HG03103 (cell line): ENCODE results near the gene DPP10.

Experiments
- ATAC-seq: cut with Tn5 transposase; IDR thresholded peaks from one replicate; pipeline ENCODE4 v1.9.1; 2021; ENCODE audit warnings: low read depth; ENCODE audit not compliant: unreplicated experiment

Gene DPP10

GRCh38 chr2:115194623-115195022 is 752.2 kb downstream of the DPP10 start:
- no peak for ATAC-seq

GRCh38 chr2:115196587-115196986 is 754.1 kb downstream of the DPP10 start:
- ATAC-seq: no peak

- no peak for ATAC-seq
These were observed 757.5 kb downstream of the DPP10 start for GRCh38 chr2:115199966-115200365.

DNA sequence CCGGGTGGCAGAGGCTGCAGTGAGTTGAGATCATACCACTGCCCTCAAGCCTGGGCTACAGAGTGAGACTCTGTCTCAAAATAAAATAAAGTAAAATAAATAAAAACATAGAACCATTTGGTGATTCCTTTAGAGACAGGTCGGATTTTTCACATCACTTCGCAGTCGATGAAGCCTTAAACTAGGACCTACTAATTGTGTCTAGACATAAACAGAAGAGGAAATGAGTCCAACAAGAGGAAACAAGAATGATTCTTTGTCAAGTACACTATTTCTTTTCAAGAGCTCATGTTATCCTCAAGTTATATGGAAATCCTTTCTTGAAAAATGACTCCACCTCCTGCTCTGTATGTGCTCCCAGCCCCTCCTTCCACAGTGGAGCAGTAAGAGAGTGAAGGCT is 758.9 kb downstream of the DPP10 start:
- no peak for ATAC-seq

GRCh38 chr2:115208493-115209164 is 766.2 kb downstream of the DPP10 start:
- no peak for ATAC-seq

GRCh38 chr2:115214050-115214449 is 771.6 kb downstream of the DPP10 start:
- no peak for ATAC-seq

GRCh38 chr2:115219296-115219695 is 776.9 kb downstream of the DPP10 start:
- no peak for ATAC-seq

DNA sequence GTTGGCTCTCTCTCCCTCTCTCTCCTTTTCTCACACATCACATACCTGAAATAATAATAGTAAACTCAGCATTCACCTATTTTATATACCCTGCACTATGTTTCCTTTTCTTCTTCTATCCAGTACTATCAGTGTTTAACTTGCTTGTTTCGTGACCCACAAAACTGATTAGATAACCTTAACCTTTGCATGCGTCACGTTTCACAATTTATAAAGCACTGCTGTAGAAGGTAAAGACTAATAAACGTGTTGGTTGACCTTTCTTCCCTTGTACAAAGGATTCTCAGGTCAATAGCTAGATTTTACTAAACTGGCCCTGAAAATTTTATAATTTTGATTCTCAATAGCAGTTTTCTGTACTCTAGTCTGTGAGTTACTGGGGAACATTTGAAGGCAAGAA is 791.7 kb downstream of the DPP10 start:
- no peak for ATAC-seq

DNA sequence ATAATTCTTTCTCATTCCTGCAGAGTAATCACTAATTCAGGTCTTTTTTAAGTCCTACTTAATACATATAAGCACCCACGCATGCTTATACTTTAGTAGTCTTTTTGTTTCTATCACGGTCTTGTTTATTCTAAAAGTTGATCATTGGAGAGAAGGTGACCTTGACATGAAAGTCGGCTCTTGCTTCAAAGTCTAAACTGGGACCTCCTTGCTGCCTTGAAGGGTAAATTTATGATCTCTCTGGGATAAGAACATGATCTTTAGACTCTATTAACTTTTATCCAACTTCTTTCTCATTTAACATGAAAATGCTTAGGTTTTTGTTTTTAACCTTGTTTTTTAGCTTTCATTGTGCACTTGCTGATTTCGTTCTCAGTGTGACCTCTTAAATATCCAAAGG is 792.3 kb downstream of the DPP10 start:
- no peak for ATAC-seq

- no peak for ATAC-seq
These were observed 805.6 kb downstream of the DPP10 start for GRCh38 chr2:115248066-115248465.

- no peak for ATAC-seq
These were observed 834.9 kb downstream of the DPP10 start for GRCh38 chr2:115277366-115277765.

DNA sequence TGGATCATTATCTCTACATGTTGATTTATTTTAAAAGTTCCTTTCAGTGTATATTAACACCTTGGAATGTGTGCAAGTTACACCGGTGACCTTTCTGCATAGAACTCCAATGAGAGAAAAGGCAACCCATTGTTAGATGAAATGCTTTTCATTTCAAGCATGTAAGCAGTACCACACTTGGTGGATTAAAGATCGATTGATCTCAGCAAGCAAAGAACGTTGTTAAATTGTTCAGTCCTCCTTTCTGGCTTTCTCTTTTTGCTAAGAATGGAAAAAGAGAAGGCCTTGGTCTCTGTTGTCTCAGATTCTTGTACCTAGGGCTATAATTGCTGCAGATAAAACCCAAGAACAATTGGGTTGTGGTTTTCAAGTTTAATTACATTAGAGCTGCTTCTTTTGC is 843.0 kb downstream of the DPP10 start:
- ATAC-seq: no peak

DNA sequence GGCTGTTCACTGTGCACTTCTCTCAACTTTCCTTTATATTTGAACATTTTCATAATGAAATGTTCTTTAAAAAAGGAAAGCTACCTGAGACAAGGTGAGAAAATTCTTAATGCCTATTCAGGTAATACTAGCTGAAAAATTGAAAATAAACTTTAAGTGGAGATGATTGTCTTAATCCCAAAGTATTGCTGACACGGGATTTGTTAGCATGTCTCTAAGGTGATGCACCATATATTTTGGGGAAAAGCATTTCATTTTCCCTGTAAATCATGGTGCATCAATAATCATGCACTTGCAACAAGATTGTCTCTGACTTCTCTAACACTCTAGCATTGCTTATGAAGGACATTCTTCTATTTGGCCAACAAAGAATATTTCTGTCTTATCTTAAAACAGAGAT is 848.0 kb downstream of the DPP10 start:
- ATAC-seq: no peak

DNA sequence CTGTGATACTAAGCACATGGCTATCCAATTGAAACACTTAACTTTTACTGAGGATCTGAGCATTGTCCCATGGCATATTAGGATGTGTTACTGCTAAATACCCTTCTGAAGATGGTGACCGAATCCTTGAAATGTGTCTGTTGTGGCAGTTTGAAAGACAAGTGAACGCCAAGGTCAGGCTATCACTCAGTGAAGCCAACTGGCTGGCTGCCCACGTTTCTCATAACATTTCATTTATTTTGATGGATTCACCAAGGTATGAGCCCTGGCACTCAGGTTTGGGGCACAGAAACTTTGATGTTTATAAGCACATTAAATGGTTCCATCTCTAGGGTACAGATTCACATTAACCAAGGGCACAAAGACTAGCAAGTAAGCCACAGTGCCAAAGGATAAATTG is 850.3 kb downstream of the DPP10 start:
- ATAC-seq: no peak

- no peak for ATAC-seq
These were observed 852.6 kb downstream of the DPP10 start for GRCh38 chr2:115294999-115295398.

- ATAC-seq: no peak
These were observed 854.6 kb downstream of the DPP10 start for GRCh38 chr2:115297056-115297455.

GRCh38 chr2:115299199-115299598 is 856.8 kb downstream of the DPP10 start:
- ATAC-seq: no peak

- no peak for ATAC-seq
These were observed 863.3 kb downstream of the DPP10 start for GRCh38 chr2:115305712-115306111.

DNA sequence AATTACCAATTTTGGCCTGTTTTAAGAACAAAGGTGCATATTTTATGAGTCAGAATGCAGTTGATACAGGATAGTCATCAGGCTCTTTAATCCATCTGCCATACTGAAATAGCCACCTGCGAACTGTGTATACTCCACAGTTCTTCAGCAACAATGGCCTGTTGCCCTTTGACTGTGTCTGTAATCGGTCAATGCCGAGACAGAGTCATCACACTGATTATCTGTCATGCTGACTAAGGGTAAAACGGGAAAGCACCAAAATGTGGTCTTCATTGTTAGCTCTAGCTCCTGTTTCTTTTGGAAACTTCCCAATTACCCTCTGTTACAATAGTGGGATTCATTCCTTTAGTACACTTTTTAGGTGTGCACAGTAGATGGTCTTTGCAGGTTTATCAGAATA is 871.7 kb downstream of the DPP10 start:
- no peak for ATAC-seq

DNA sequence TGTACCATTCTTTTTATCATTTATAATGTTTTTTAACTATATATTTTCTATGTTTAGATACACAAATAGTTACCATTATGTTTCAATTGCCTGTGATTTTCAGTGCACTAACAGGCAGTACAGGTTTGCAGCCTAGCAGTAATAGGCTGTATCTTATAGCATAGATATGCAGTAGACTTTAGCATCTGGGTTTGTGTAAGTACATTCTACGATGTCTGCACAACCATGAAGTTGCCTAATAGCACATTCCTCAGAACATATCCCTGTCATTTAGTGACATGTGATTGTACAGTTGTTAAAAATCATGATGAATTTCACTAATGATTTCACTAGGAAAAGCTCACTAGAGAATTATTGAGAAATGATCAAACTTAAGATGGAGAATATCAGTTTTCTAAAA is 884.6 kb downstream of the DPP10 start:
- ATAC-seq: no peak

DNA sequence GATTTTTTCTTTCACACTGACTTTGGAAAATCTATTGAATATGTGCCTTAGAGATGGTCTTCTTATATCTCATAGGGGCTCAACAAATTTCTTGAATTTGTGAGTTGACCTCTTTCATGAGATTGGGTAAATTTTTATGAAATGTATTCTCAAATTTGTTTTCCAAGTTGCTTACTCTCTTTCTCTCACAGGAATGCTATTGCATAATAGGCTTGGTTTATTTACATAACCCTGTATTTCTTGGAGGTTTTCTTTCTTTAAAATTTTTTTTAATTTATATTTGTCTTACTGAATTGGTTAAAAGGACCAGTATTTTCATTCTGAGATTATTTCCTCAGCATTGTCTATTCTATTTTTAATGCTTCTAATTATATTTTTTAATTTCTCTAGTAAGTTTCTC is 917.1 kb downstream of the DPP10 start:
- ATAC-seq: no peak

GRCh38 chr2:115364093-115364492 is 921.7 kb downstream of the DPP10 start:
- ATAC-seq: no peak

DNA sequence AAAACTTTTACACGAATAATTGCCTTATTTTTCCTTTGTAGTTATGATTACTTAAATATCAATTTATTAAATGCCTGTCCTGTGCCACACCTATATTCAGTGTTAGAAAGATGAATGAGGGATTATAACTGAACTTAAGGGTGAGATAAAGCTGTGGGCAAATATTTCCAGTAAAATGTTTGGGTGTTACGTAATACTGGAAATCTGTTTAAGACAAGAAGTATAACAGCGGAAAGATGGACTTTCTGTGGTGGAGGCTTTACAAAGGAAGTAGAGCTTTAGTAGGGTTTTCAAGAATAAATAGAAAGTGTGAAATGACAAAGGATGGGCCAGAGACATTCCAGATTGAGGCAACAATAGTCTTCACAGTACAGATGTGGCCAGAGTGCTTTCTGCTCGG is 927.0 kb downstream of the DPP10 start:
- ATAC-seq: no peak
